Measurements from ENCODE around the gene KCTD11.

KCTD11 gene

DNA sequence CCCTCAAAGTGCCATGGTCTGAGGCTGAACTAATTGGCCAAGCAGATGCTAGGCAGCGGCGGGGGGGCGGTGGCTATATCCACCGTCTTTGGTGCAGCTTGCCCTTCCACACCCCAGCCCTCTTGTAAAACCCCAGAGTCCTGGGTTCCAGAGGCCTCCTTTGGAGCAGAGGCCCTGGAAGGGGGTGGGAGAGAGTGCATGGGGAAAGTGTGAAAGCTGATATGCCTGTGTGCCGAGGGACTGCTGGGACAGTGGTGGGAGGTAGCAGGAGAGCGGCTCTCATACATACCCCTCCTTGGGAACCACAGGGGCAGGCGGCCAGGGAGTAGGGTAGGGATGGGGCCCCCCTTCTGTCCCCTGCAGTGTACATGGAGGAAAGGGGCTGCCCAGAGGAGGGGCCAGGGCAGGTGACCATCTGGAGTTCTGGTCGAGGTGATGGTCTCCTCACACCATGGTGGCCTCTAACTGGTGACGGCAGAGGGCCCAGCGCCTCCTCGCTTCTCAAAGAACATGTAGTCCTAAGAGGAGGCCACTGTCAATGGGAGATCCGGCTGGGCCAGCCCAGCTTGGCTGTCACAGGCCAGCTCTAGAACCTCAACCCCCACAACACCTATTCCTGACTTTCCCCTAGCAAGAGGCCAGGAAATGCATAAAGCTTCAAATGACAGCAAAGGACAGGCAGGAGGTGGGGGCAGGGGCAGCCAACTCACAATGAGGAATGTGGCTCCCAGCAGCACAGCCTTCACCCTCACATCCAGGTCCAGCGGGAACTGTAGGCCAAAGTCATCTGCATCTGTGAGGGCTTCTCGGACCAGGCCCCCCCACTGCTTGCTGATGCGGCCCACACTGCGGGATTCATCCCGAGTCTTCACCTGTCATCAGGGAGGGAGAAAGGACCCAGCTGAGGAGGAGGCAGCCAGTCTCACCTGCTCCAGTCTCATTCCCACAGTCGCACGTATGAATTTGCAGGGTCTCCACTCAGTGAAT, 38.3 kb downstream of the KCTD11 start:
- TF ChIP-seq, protein P1, sequence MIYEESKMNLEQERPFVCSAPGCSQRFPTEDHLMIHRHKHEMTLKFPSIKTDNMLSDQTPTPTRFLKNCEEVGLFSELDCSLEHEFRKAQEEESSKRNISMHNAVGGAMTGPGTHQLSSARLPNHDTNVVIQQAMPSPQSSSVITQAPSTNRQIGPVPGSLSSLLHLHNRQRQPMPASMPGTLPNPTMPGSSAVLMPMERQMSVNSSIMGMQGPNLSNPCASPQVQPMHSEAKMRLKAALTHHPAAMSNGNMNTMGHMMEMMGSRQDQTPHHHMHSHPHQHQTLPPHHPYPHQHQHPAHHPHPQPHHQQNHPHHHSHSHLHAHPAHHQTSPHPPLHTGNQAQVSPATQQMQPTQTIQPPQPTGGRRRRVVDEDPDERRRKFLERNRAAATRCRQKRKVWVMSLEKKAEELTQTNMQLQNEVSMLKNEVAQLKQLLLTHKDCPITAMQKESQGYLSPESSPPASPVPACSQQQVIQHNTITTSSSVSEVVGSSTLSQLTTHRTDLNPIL (CRISPR knock-in tag; IDR thresholded peaks at IDR 0.05; ENCODE audit: low read depth): no peak
- TF ChIP-seq, protein P2, sequence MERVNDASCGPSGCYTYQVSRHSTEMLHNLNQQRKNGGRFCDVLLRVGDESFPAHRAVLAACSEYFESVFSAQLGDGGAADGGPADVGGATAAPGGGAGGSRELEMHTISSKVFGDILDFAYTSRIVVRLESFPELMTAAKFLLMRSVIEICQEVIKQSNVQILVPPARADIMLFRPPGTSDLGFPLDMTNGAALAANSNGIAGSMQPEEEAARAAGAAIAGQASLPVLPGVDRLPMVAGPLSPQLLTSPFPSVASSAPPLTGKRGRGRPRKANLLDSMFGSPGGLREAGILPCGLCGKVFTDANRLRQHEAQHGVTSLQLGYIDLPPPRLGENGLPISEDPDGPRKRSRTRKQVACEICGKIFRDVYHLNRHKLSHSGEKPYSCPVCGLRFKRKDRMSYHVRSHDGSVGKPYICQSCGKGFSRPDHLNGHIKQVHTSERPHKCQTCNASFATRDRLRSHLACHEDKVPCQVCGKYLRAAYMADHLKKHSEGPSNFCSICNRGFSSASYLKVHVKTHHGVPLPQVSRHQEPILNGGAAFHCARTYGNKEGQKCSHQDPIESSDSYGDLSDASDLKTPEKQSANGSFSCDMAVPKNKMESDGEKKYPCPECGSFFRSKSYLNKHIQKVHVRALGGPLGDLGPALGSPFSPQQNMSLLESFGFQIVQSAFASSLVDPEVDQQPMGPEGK (CRISPR knock-in tag; IDR thresholded peaks at IDR 0.05; ENCODE audit: borderline replicate concordance): no peak
- TF ChIP-seq TOX (CRISPR knock-in tag; IDR thresholded peaks at IDR 0.05; ENCODE audit: borderline replicate concordance) (no peak), ZFP3 (CRISPR knock-in tag; IDR thresholded peaks at IDR 0.05) (no peak), SNAI2 (CRISPR knock-in tag; IDR thresholded peaks at IDR 0.05) (no peak), TCF4 (CRISPR knock-in tag; IDR thresholded peaks at IDR 0.05; ENCODE audit: borderline replicate concordance) (no peak), ZNF70 (CRISPR knock-in tag; IDR thresholded peaks at IDR 0.05) (no peak)

DNA sequence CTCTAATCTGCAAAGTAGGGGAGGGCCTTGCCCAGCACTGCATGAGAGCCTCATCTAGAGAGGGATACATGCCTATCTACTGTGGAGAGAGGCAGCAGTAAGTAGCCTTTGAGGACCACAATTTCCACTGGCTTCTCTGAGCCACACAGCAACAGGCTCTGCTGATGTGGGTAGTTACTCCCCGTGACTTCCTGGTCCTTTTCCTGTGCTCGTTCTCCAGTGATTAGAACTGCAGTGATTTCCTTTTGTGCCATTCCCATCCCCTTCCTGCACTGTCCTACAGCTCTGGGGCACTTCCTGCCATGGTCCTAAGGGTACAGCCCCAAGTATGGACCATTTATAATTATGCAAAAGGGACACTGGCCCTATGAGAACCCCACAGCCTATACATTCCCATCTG, 39.3 kb downstream of the KCTD11 start:
- TF ChIP-seq GLIS3 (CRISPR knock-in tag; IDR thresholded peaks at IDR 0.05) (no peak), PPARA (CRISPR knock-in tag; IDR thresholded peaks at IDR 0.05; ENCODE audit: borderline replicate concordance) (no peak), ESRRG (CRISPR knock-in tag; IDR thresholded peaks at IDR 0.05) (no peak), SNAI2 (CRISPR knock-in tag; IDR thresholded peaks at IDR 0.05) (no peak), TOX (CRISPR knock-in tag; IDR thresholded peaks at IDR 0.05; ENCODE audit: borderline replicate concordance) (no peak), ZC3H10 (CRISPR knock-in tag; IDR thresholded peaks at IDR 0.05) (no peak)
- TF ChIP-seq, protein P1 (CRISPR knock-in tag; IDR thresholded peaks at IDR 0.05; ENCODE audit: low read depth): no peak
- ATAC-seq: no peak

More for the DNA sequence above, 38.3 kb downstream of the KCTD11 start:
- no peak for ATAC-seq

DNA sequence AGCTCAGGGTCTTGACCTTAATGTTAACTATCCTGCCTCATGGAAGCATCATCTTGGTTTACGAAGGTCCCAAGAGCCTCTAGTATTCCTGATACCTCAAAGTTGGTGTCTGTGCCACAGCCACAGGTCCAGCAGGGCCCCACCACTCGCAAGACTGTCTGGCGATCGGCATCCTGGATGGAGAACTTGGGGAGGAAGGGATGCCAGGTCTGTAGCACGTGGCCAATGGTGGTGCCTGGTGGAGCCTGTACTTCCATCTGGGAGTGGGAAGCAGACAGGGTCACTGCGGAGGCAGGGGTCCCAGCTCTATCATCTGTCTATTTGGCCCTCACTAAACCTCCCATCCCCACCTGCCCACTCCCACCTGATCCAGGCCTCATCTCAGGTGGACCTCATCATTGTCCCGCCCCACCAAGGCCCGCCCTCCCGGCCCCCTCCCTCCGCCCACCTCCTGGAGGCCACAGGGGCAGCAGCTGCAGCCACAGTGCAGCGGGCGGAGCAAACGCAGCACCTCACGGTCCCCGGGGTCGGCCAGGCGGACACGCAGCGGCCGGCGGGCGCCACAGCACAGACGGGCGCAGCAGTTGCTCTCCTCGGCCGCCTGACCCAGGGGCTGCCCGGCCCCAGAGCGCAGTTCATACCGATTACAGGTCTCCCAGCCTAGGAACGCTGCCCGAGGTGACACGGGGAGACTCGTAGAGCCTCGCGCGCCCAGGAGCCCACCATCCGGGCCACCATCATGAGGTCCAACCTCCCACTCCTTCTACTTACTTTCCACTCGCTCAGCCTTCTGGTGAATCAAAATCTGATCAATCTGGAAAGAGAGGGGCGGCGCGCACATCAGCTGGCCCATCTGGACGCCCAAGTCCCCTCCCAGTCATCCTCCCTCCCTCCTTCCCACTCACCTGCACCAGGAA, 41.0 kb downstream of the KCTD11 start:
- ATAC-seq: no peak
- TF ChIP-seq ESRRG (CRISPR knock-in tag; IDR thresholded peaks at IDR 0.05) (no peak), ISL1 (CRISPR knock-in tag; IDR thresholded peaks at IDR 0.05) (no peak), CSDC2 (CRISPR knock-in tag; IDR thresholded peaks at IDR 0.05) (no peak), BACH2 (CRISPR knock-in tag; IDR thresholded peaks at IDR 0.05; ENCODE audit: borderline replicate concordance) (no peak), ZNF70 (CRISPR knock-in tag; IDR thresholded peaks at IDR 0.05) (no peak), ZNF565 (CRISPR knock-in tag; conservative IDR thresholded peaks at IDR 0.05; ENCODE audit: low read depth) (no peak), ZFP30 (CRISPR knock-in tag; IDR thresholded peaks at IDR 0.05) (no peak), ARNTL (CRISPR knock-in tag; IDR thresholded peaks at IDR 0.05; ENCODE audit: borderline replicate concordance, low read depth) (no peak), GLIS3 (CRISPR knock-in tag; IDR thresholded peaks at IDR 0.05) (no peak)
- TF ChIP-seq, protein P2 (CRISPR knock-in tag; IDR thresholded peaks at IDR 0.05; ENCODE audit: borderline replicate concordance): no peak
- TF ChIP-seq, protein P3, sequence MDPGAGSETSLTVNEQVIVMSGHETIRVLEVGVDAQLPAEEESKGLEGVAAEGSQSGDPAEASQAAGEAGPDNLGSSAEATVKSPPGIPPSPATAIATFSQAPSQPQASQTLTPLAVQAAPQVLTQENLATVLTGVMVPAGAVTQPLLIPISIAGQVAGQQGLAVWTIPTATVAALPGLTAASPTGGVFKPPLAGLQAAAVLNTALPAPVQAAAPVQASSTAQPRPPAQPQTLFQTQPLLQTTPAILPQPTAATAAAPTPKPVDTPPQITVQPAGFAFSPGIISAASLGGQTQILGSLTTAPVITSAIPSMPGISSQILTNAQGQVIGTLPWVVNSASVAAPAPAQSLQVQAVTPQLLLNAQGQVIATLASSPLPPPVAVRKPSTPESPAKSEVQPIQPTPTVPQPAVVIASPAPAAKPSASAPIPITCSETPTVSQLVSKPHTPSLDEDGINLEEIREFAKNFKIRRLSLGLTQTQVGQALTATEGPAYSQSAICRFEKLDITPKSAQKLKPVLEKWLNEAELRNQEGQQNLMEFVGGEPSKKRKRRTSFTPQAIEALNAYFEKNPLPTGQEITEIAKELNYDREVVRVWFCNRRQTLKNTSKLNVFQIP (CRISPR knock-in tag; IDR thresholded peaks at IDR 0.05; ENCODE audit: borderline replicate concordance, low read depth): no peak
- TF ChIP-seq, protein P4, sequence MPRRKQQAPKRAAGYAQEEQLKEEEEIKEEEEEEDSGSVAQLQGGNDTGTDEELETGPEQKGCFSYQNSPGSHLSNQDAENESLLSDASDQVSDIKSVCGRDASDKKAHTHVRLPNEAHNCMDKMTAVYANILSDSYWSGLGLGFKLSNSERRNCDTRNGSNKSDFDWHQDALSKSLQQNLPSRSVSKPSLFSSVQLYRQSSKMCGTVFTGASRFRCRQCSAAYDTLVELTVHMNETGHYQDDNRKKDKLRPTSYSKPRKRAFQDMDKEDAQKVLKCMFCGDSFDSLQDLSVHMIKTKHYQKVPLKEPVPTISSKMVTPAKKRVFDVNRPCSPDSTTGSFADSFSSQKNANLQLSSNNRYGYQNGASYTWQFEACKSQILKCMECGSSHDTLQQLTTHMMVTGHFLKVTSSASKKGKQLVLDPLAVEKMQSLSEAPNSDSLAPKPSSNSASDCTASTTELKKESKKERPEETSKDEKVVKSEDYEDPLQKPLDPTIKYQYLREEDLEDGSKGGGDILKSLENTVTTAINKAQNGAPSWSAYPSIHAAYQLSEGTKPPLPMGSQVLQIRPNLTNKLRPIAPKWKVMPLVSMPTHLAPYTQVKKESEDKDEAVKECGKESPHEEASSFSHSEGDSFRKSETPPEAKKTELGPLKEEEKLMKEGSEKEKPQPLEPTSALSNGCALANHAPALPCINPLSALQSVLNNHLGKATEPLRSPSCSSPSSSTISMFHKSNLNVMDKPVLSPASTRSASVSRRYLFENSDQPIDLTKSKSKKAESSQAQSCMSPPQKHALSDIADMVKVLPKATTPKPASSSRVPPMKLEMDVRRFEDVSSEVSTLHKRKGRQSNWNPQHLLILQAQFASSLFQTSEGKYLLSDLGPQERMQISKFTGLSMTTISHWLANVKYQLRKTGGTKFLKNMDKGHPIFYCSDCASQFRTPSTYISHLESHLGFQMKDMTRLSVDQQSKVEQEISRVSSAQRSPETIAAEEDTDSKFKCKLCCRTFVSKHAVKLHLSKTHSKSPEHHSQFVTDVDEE (CRISPR knock-in tag; IDR thresholded peaks at IDR 0.05): no peak
- TF ChIP-seq, protein P1 (CRISPR knock-in tag; IDR thresholded peaks at IDR 0.05; ENCODE audit: low read depth): no peak
- TF ChIP-seq, protein P5, sequence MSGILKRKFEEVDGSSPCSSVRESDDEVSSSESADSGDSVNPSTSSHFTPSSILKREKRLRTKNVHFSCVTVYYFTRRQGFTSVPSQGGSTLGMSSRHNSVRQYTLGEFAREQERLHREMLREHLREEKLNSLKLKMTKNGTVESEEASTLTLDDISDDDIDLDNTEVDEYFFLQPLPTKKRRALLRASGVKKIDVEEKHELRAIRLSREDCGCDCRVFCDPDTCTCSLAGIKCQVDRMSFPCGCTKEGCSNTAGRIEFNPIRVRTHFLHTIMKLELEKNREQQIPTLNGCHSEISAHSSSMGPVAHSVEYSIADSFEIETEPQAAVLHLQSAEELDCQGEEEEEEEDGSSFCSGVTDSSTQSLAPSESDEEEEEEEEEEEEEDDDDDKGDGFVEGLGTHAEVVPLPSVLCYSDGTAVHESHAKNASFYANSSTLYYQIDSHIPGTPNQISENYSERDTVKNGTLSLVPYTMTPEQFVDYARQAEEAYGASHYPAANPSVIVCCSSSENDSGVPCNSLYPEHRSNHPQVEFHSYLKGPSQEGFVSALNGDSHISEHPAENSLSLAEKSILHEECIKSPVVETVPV (CRISPR knock-in tag; IDR thresholded peaks at IDR 0.05): no peak
